ENCODE results near the gene PHYKPL. TPM values are rescaled to one million over a fixed set of nuclear protein-coding genes. Genes with fewer than 3 reads are reported as not detected.

Gene PHYKPL
- total and polyA plus RNA-seq, 2 donors, result 40.3 to 49.1 TPM

- 71% methylated on average over 5 of the region's 5 CpGs for WGBS
Observed at GRCh38 chr5:178208540-178209227, 23.9 kb downstream of the PHYKPL start.

GRCh38 chr5:178207917-178208280 lies 24.7 kb downstream of the PHYKPL start:
- WGBS, result 86% methylated on average over 1 of the region's 1 CpG
- Histone ChIP-seq H3K4me3 (ENCODE audit: low read depth, low read length) (no peak overlapping the region), H3K36me3 (ENCODE audit: insufficient read depth) (peaks cover 9% of the 10 kb centered on the region), H3K27ac (ENCODE audit: low read depth) (no peak overlapping the region), H3K4me1 (ENCODE audit: insufficient read depth) (no peaks in the 10 kb centered on the region)
- no peak for DNase-seq (ENCODE audit: extremely low spot score)

More at GRCh38 chr5:178208540-178209227, 23.9 kb downstream of the PHYKPL start:
- DNase-seq (ENCODE audit: extremely low spot score), result no peak
- peaks cover 9% of the 10 kb centered on the region for H3K36me3 ChIP-seq (ENCODE audit: insufficient read depth)
- H3K4me1 ChIP-seq (ENCODE audit: insufficient read depth), result no peaks in the 10 kb centered on the region
- H3K4me3 ChIP-seq (ENCODE audit: low read depth, low read length), result no peak overlapping the region
- H3K27ac ChIP-seq (ENCODE audit: low read depth), result no peak overlapping the region

GRCh38 chr5:178207183-178207916 lies 25.3 kb downstream of the PHYKPL start:
- DNase-seq (ENCODE audit: extremely low spot score), result no peak
- H3K27ac ChIP-seq (ENCODE audit: low read depth), result no peak overlapping the region
- peaks cover 9% of the 10 kb centered on the region for H3K36me3 ChIP-seq (ENCODE audit: insufficient read depth)
- WGBS, result 67% methylated on average over 5 of the region's 5 CpGs
- no peaks in the 10 kb centered on the region for H3K4me1 ChIP-seq (ENCODE audit: insufficient read depth)
- no peak overlapping the region for H3K4me3 ChIP-seq (ENCODE audit: low read depth, low read length)

- Histone ChIP-seq H3K4me1 (ENCODE audit: insufficient read depth) (no peaks in the 10 kb centered on the region), H3K27ac (ENCODE audit: low read depth) (peak overlapping the region; percentile 43), H3K4me3 (ENCODE audit: low read depth, low read length) (peak overlapping the region; percentile 19), H3K36me3 (ENCODE audit: insufficient read depth) (peaks cover 9% of the 10 kb centered on the region)
- no peak for DNase-seq (ENCODE audit: extremely low spot score)
- WGBS, result 39% methylated on average over 12 of the region's 12 CpGs
Observed at GRCh38 chr5:178206166-178207101, 26.2 kb downstream of the PHYKPL start.

- no peak for DNase-seq (ENCODE audit: extremely low spot score)
- H3K4me1 ChIP-seq (ENCODE audit: insufficient read depth), result no peaks in the 10 kb centered on the region
- H3K27ac ChIP-seq (ENCODE audit: low read depth), result no peak overlapping the region
- 8% methylated on average over 5 of the region's 5 CpGs for WGBS
- peak overlapping the region; percentile 95 for H3K4me3 ChIP-seq (ENCODE audit: low read depth, low read length)
- peaks cover 6% of the 10 kb centered on the region for H3K36me3 ChIP-seq (ENCODE audit: insufficient read depth)
Observed at GRCh38 chr5:178205749-178206047, 26.9 kb downstream of the PHYKPL start.

GRCh38 chr5:178204935-178205748 lies 27.5 kb downstream of the PHYKPL start:
- under 1% methylated on average over 89 of the region's 90 CpGs for WGBS
- peaks cover 1% of the 10 kb centered on the region for H3K36me3 ChIP-seq (ENCODE audit: insufficient read depth)
- H3K4me3 ChIP-seq (ENCODE audit: low read depth, low read length), result peak overlapping the region; percentile 95
- no peaks in the 10 kb centered on the region for H3K4me1 ChIP-seq (ENCODE audit: insufficient read depth)
- DNase-seq (ENCODE audit: extremely low spot score), result peak; percentile 43
- peak overlapping the region; percentile 93 for H3K27ac ChIP-seq (ENCODE audit: low read depth)

GRCh38 chr5:178204182-178204934 lies 28.2 kb downstream of the PHYKPL start, which contains the start of gene HNRNPAB:
TSS of gene HNRNPAB (plus strand) at chr5:178204533. CDS start at chr5:178204838, 305 bp downstream.
- under 1% methylated on average over 96 of the region's 96 CpGs for WGBS
- Histone ChIP-seq H3K4me1 (ENCODE audit: insufficient read depth) (no peaks in the 10 kb centered on the region), H3K27ac (ENCODE audit: low read depth) (peak within 1 kb of the TSS; percentile 93), H3K4me3 (ENCODE audit: low read depth, low read length) (peak within 1 kb of the TSS; percentile 95), H3K36me3 (ENCODE audit: insufficient read depth) (no peaks in the 10 kb centered on the region)
- DNase-seq (ENCODE audit: extremely low spot score), result peak; percentile 89

- Histone ChIP-seq H3K4me3 (ENCODE audit: low read depth, low read length) (peak overlapping the region; percentile 45), H3K36me3 (ENCODE audit: insufficient read depth) (no peaks in the 10 kb centered on the region), H3K27ac (ENCODE audit: low read depth) (no peak overlapping the region), H3K4me1 (ENCODE audit: insufficient read depth) (no peaks in the 10 kb centered on the region)
- WGBS, result 21% methylated on average over 29 of the region's 30 CpGs
- DNase-seq (ENCODE audit: extremely low spot score), result no peak
Observed at GRCh38 chr5:178203670-178204181, 28.9 kb downstream of the PHYKPL start.

GRCh38 chr5:178202541-178202940 lies 30.1 kb downstream of the PHYKPL start:
- Histone ChIP-seq H3K36me3 (ENCODE audit: insufficient read depth) (no peaks in the 10 kb centered on the region), H3K27ac (ENCODE audit: low read depth) (no peak overlapping the region), H3K4me1 (ENCODE audit: insufficient read depth) (no peaks in the 10 kb centered on the region), H3K4me3 (ENCODE audit: low read depth, low read length) (no peak overlapping the region)
- 95% methylated on average over 10 of the region's 10 CpGs for WGBS
- no peak for DNase-seq (ENCODE audit: extremely low spot score)

GRCh38 chr5:178201927-178202235 lies 30.7 kb downstream of the PHYKPL start:
- Histone ChIP-seq H3K4me3 (ENCODE audit: low read depth, low read length) (no peak overlapping the region), H3K36me3 (ENCODE audit: insufficient read depth) (no peaks in the 10 kb centered on the region), H3K4me1 (ENCODE audit: insufficient read depth) (no peaks in the 10 kb centered on the region), H3K27ac (ENCODE audit: low read depth) (no peak overlapping the region)
- 36% methylated on average over 2 of the region's 2 CpGs for WGBS
- no peak for DNase-seq (ENCODE audit: extremely low spot score)

GRCh38 chr5:178201221-178201926 lies 31.2 kb downstream of the PHYKPL start:
- no peaks in the 10 kb centered on the region for H3K36me3 ChIP-seq (ENCODE audit: insufficient read depth)
- H3K4me3 ChIP-seq (ENCODE audit: low read depth, low read length), result no peak overlapping the region
- 78% methylated on average over 14 of the region's 14 CpGs for WGBS
- DNase-seq (ENCODE audit: extremely low spot score), result no peak
- H3K27ac ChIP-seq (ENCODE audit: low read depth), result no peak overlapping the region
- no peaks in the 10 kb centered on the region for H3K4me1 ChIP-seq (ENCODE audit: insufficient read depth)
